SK-N-SH treated with all-trans-retinoic acid at 6 μM for 48 hours (cell line): ENCODE measurements around the gene WSCD2.

ENCODE experiments used
- ATAC-seq: fragments of 200-7000 bp; cut with Tn5 transposase; 3 replicates; pipeline ENCODE4 v1.9.1; 2020; ENCODE audit warnings: mild to moderate bottlenecking, moderate library complexity
- ARNTL ChIP-seq: fragments of 450-650 bp; formaldehyde crosslinking; IDR thresholded peaks from 2 replicates; pipeline ENCODE4 v1.5.0; 2020; ENCODE audit warnings: low read depth, mild to moderate bottlenecking, moderate library complexity, borderline replicate concordance
- BACH2 ChIP-seq: fragments of 250-450 bp; sonication (Bioruptor Pico); IDR thresholded peaks from 2 replicates; pipeline ENCODE4 v1.9.0; 2021; ENCODE audit warnings: mild to moderate bottlenecking, borderline replicate concordance
- CREB5 ChIP-seq: fragments of 250-450 bp; sonication (Bioruptor Pico); IDR thresholded peaks from 2 replicates; pipeline ENCODE4 v1.5.1; 2020; ENCODE audit warnings: low read depth, mild to moderate bottlenecking, moderate library complexity
- GLIS3 ChIP-seq: fragments of 250-450 bp; sonication (Bioruptor Pico); IDR thresholded peaks from 2 replicates; pipeline ENCODE4 v1.5.0; 2020; ENCODE audit warnings: mild to moderate bottlenecking, moderate library complexity
- OSR1 ChIP-seq: fragments of 250-450 bp; sonication (Bioruptor Pico); IDR thresholded peaks from 2 replicates; pipeline ENCODE4 v1.8.0; 2022; ENCODE audit warnings: moderate library complexity, mild to moderate bottlenecking, inconsistent platforms
- POU6F1 ChIP-seq: fragments of 250-450 bp; sonication (Bioruptor Pico); IDR thresholded peaks from 2 replicates; pipeline ENCODE4 v1.8.0; 2021; ENCODE audit warnings: low read depth, mild to moderate bottlenecking, moderate library complexity, borderline replicate concordance
- PPARA ChIP-seq: fragments of 250-450 bp; sonication (Bioruptor Pico); IDR thresholded peaks from 2 replicates; pipeline ENCODE4 v1.5.0; 2020; ENCODE audit warnings: mild to moderate bottlenecking, borderline replicate concordance
- RARB ChIP-seq: fragments of 250-450 bp; sonication (Bioruptor Pico); IDR thresholded peaks from 2 replicates; pipeline ENCODE4 v1.8.0; 2021; ENCODE audit warnings: mild to moderate bottlenecking, moderate library complexity
- TCF4 ChIP-seq: fragments of 250-450 bp; sonication (Bioruptor Pico); IDR thresholded peaks from 2 replicates; pipeline ENCODE4 v1.8.0; 2021; ENCODE audit warnings: mild to moderate bottlenecking, moderate library complexity, borderline replicate concordance
- TOX ChIP-seq: fragments of 250-450 bp; sonication (Bioruptor Pico); IDR thresholded peaks from 2 replicates; pipeline ENCODE4 v1.8.0; 2021; ENCODE audit warnings: mild to moderate bottlenecking, moderate library complexity, borderline replicate concordance
- TSHZ2 ChIP-seq: fragments of 250-450 bp; sonication (Bioruptor Pico); IDR thresholded peaks from 2 replicates; pipeline ENCODE4 v1.5.0; 2020; ENCODE audit warnings: mild to moderate bottlenecking, moderate library complexity
- ZC3H10 ChIP-seq: fragments of 250-450 bp; sonication (Bioruptor Pico); IDR thresholded peaks from 2 replicates; pipeline ENCODE4 v1.5.1; 2021; ENCODE audit warnings: mild to moderate bottlenecking, moderate library complexity
- ZFP3 ChIP-seq: fragments of 250-450 bp; sonication (Bioruptor Pico); IDR thresholded peaks from 2 replicates; pipeline ENCODE4 v1.5.0; 2020; ENCODE audit warnings: mild to moderate bottlenecking, moderate library complexity
- ZFP30 ChIP-seq: fragments of 450-650 bp; formaldehyde crosslinking; IDR thresholded peaks from 2 replicates; pipeline ENCODE4 v1.5.0; 2022; ENCODE audit warnings: mild to moderate bottlenecking, moderate library complexity
- ZNF565 ChIP-seq: fragments of 450-650 bp; formaldehyde crosslinking; conservative IDR thresholded peaks from 2 replicates; pipeline ENCODE4 v1.5.0; 2020; ENCODE audit warnings: low read depth, mild to moderate bottlenecking, moderate library complexity
- ZNF70 ChIP-seq: fragments of 450-650 bp; formaldehyde crosslinking; IDR thresholded peaks from 2 replicates; pipeline ENCODE4 v1.5.0; 2020; ENCODE audit warnings: mild to moderate bottlenecking, moderate library complexity
- ZNF8 ChIP-seq: fragments of 450-650 bp; formaldehyde crosslinking; IDR thresholded peaks from 2 replicates; pipeline ENCODE4 v1.5.0; 2020; ENCODE audit warnings: mild to moderate bottlenecking, moderate library complexity
- TF ChIP-seq, protein P1 (sequence below): fragments of 250-450 bp; sonication (Bioruptor Pico); IDR thresholded peaks from 2 replicates; pipeline ENCODE4 v1.8.0; 2020; ENCODE audit warnings: mild to moderate bottlenecking, moderate library complexity, borderline replicate concordance

The WSCD2 gene

GRCh38 chr12:108152170-108152538, 23.1 kb downstream of the WSCD2 start:
- TF ChIP-seq, protein P1, sequence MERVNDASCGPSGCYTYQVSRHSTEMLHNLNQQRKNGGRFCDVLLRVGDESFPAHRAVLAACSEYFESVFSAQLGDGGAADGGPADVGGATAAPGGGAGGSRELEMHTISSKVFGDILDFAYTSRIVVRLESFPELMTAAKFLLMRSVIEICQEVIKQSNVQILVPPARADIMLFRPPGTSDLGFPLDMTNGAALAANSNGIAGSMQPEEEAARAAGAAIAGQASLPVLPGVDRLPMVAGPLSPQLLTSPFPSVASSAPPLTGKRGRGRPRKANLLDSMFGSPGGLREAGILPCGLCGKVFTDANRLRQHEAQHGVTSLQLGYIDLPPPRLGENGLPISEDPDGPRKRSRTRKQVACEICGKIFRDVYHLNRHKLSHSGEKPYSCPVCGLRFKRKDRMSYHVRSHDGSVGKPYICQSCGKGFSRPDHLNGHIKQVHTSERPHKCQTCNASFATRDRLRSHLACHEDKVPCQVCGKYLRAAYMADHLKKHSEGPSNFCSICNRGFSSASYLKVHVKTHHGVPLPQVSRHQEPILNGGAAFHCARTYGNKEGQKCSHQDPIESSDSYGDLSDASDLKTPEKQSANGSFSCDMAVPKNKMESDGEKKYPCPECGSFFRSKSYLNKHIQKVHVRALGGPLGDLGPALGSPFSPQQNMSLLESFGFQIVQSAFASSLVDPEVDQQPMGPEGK (CRISPR knock-in tag) = no peak
- no peak for TF ChIP-seq ZNF565 (CRISPR knock-in tag)
- TF ChIP-seq PPARA (CRISPR knock-in tag) = no peak
- TF ChIP-seq ZC3H10 = no peak
- TF ChIP-seq TOX (CRISPR knock-in tag) = no peak
- no peak for TF ChIP-seq BACH2 (CRISPR knock-in tag)
- TF ChIP-seq TCF4 = no peak
- TF ChIP-seq CREB5 (CRISPR knock-in tag) = no peak
- TF ChIP-seq ZNF70 (CRISPR knock-in tag) = no peak
- no peak for TF ChIP-seq TSHZ2 (CRISPR knock-in tag)
- TF ChIP-seq ZFP3 = no peak
- no peak for TF ChIP-seq OSR1 (CRISPR knock-in tag)
- TF ChIP-seq GLIS3 (CRISPR knock-in tag) = no peak
- no peak for ATAC-seq

DNA sequence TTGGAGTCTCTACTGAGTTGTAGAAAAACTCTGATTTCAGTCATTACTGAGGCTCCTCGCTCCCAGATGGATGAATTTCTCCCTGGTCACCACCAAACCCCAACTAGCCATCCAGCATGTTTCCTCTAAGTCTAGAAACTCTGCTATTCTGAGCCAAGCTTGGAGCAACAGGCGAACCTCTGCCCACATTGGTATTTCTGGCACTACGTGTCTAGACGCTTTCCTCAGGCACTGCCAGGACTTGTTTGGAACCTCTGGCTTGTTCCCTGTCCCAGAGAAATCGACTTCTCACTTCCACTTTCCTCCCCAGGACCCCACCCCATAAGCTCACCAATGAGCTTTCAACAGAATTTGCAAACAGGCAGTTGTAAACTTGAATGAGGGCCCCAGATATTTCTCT, 27.6 kb downstream of the WSCD2 start:
- no peak for TF ChIP-seq ZNF8 (CRISPR knock-in tag)
- TF ChIP-seq TSHZ2 (CRISPR knock-in tag) = no peak
- no peak for TF ChIP-seq ZC3H10
- TF ChIP-seq ZFP30 (CRISPR knock-in tag) = no peak
- TF ChIP-seq TCF4 = no peak
- TF ChIP-seq RARB (CRISPR knock-in tag) = no peak
- no peak for TF ChIP-seq POU6F1
- no peak for TF ChIP-seq ARNTL (CRISPR knock-in tag)
- TF ChIP-seq, protein P1 (CRISPR knock-in tag) = no peak
- no peak for ATAC-seq
